Activated CD4-positive, alpha-beta T cell treated with anti-CD3 and anti-CD28 coated beads, Interleukin-2, amount 50 U/mL, for 4 hours (primary cell): Measurements from ENCODE around the gene PKHD1.

ENCODE experiments used
- DNase-seq, 2 experiments: peaks; one replicate each; pipeline ENCODE4 v3.0.0-alpha.2; 2020

PKHD1 gene

GRCh38 chr6:52102405-52102804 lies 15.0 kb upstream of the PKHD1 start:
- DNase-seq, result no peak

- no peak for DNase-seq
Observed at GRCh38 chr6:52098721-52099120, 11.3 kb upstream of the PKHD1 start.

- DNase-seq, result no peak
Observed at GRCh38 chr6:52089758-52090348, 2.4 kb upstream of the PKHD1 start.

- DNase-seq, result no peak
Observed at GRCh38 chr6:52086741-52087140, 672 bp downstream of the PKHD1 start.

- DNase-seq, result no peak
Observed at GRCh38 chr6:52081237-52081636, 6.2 kb downstream of the PKHD1 start.

- DNase-seq, result no peak
Observed at GRCh38 chr6:52077961-52078625, 9.3 kb downstream of the PKHD1 start.

DNA sequence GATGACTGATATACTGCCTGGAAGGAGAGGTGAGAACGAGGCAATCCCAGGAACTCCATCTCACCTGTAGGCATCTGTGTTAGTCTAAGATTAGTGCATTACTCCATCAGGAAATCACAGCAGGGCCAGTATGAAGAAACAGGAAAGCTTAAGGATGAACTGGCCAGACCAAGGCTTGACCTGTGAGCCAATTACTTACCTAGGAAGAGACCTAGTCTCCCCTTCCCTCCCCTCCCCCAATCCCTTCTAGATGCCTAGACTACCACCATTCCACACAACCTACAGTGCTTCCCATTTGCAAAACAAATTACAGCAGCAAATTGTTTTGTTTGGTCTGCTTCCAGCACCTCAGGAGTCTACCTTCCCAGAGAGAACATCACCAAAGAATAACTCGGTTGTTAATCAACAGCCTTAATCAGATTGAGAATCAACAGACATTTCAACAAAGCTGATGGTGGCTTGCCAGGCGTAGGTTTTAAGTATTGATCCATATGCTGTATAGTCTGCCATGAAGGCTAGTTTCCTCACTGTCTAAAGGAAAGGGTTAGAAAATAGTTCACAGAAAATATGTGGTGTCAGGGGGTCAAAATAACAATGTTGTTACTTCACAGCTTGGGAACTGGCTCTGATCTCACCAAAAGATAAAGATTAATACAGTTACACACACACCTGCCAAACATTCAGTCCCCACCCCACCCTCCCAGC lies 10.1 kb downstream of the PKHD1 start:
- DNase-seq, result no peak

GRCh38 chr6:52076791-52077179 lies 10.6 kb downstream of the PKHD1 start:
- DNase-seq, result no peak

DNA sequence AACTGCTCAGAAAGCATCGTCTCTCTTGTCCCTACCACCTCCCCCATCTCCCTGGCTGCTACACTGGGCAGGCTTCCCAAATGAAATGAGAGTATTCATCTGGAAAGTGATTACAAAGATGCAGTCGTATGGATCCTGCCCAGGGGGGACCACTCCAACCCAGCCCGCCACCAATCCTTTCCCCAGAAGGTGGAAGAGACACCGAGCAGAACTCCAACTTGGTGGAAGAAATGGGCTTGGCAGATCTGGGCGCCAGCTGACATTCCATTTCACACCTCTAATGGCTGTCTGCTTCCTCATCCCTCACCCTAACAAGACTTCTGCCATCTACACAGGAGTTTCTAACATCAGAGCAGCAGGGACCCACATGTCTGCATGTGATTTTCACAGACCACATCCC lies 12.7 kb downstream of the PKHD1 start:
- DNase-seq, result no peak

- DNase-seq, result no peak
Observed at GRCh38 chr6:52074155-52074554, 13.3 kb downstream of the PKHD1 start.

- DNase-seq, result no peak
Observed at GRCh38 chr6:52065621-52066020, 21.8 kb downstream of the PKHD1 start.

GRCh38 chr6:52063584-52064344 lies 23.6 kb downstream of the PKHD1 start:
- DNase-seq, result peak; percentile 29 to 35

GRCh38 chr6:52061481-52061880 lies 25.9 kb downstream of the PKHD1 start:
- no peak for DNase-seq

- DNase-seq, result no peak
Observed at GRCh38 chr6:52059821-52060220, 27.6 kb downstream of the PKHD1 start.

DNA sequence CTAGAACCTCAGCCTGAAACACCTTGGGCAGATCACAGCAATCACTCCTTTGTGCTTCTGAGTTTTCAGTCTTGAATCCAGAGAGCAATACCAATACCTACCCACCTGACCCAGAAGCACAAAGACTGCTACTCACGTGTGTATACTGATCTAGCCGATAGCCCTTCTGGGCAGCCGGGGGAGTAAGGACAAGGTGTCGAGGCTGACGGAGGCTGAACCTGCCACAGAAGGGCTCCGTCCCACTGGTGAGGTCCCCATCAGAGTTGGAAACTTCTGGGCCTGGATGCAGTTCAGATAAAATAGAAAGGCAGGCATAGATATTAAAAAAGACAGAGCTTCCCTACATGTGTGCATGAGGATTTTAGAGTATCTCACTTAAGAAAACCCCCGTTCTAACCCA lies 32.0 kb downstream of the PKHD1 start:
- DNase-seq, result no peak

DNA sequence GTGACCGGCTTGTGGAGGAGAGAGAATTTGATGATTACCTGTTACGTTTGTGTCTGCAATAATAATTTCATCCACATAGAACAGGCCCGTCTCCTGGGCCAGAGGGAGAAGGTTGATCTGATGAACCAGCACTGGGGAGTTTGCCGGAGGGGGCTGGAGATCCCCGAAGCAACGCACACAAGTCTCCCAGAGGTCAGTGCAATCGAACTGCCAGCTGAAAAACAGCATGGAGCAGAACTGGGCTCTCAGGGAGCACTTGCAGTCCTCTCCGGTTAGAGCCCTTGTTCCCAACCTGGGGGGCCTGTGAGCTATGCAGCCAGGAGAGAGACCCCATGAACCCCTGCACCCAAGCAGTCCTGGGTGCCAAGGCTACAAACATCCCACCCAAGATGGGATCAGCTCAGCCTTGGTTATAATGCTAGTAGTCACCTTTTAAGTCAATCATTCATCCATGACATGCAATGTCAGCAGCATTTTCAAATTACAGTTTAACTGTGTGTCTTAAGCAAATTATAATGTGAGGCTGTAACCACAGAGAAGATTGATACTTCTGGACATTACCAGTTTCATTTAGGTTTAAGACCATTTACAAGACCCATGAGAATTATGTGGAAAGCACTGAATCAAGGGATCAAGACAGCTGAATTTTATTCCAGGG lies 34.2 kb downstream of the PKHD1 start:
- no peak for DNase-seq

- no peak for DNase-seq
Observed at GRCh38 chr6:52050051-52050405, 37.4 kb downstream of the PKHD1 start.

GRCh38 chr6:52049252-52050050 lies 38.0 kb downstream of the PKHD1 start:
- DNase-seq, result no peak

DNA sequence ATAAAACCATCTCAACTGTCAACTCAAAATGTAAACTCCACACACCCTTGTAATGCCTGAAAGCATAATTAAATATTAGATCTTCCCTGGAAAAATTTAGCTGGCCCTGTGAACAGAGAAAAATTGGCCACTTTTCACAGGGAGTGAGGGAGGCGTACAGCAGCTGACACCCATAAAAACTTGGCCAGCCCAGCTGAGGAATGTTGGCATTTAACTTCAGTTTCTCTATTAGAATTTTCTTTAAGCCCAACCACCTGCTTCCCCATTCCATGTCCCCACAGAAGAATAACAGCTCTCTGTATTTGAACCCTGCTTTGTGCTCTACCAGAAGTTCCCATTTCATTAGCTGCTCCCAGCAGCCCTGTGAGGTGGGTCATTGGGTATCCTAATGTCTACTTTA lies 41.0 kb downstream of the PKHD1 start:
- no peak for DNase-seq

DNA sequence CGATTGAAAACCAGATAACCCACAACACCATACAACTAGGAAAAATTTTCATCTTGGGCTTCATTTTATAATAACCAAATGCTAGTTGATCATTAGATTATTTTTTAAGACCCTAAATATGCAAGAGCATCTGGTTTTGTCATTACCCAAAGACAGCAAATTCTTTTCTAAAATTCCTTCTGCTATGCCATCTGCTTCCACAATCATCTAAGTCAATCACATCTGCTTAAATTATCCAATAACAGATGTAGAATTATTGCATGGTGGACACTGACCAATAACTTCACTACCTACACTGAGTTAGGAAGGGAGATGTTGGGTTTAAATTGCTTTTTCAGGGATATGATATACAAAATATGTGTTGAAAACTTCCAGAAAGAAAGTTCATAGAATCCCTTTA lies 41.9 kb downstream of the PKHD1 start:
- no peak for DNase-seq

- DNase-seq, result no peak
Observed at GRCh38 chr6:52045033-52045432, 42.4 kb downstream of the PKHD1 start.

GRCh38 chr6:52042141-52042885 lies 45.1 kb downstream of the PKHD1 start:
- no peak for DNase-seq
